ENCODE measurements around the gene FNTB.

The FNTB gene, protein sequence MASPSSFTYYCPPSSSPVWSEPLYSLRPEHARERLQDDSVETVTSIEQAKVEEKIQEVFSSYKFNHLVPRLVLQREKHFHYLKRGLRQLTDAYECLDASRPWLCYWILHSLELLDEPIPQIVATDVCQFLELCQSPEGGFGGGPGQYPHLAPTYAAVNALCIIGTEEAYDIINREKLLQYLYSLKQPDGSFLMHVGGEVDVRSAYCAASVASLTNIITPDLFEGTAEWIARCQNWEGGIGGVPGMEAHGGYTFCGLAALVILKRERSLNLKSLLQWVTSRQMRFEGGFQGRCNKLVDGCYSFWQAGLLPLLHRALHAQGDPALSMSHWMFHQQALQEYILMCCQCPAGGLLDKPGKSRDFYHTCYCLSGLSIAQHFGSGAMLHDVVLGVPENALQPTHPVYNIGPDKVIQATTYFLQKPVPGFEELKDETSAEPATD

DNA sequence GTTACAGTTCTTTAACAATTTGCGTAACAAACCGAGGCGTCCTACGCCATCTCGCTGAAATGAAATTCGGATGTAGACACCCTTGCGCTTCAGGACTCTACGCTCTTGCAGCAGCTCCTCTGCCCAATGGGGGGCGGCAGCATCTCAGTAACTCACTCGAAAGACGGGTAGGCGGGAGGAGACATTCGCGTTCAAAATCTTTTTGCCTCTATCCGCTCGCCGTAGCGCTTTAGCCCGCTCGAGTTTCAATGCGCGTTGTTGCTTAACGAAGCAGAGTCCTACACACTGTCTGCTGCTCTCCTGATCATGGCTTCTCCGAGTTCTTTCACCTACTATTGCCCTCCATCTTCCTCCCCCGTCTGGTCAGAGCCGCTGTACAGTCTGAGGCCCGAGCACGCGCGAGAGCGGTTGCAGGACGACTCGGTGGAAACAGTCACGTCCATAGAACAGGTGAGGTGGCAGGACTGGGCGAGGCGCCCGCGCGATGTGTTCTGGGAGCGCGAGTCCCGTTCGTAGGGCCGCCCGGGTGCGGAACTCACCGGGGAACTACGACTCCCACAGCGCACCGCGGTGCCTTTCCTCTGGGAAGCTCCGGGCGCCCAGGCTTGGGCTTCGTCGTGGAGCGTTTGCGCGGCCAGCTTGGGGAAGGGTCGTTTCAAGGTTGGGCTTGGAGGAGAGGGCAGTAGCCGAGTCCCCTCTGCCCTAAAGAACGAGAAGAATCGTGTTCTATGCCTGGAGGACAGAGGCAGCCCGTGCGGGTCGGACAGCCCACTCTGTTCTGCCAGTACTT lies at the start of gene FNTB:
Gene FNTB (plus strand): TSS at position 248 of the 790 bp plus-strand sequence. CDS start 59 bp downstream, at position 307.
- peak within 1 kb of the TSS; percentile 78 to 92 for H3K4me3 ChIP-seq (replicated peaks in 1 of 2; ENCODE audit: low read depth in 2 of 2, low read length in 2 of 2)
- peak; percentile 98 for DNase-seq (ENCODE audit: low read depth in 2 of 2)
- TF ChIP-seq, protein P1, sequence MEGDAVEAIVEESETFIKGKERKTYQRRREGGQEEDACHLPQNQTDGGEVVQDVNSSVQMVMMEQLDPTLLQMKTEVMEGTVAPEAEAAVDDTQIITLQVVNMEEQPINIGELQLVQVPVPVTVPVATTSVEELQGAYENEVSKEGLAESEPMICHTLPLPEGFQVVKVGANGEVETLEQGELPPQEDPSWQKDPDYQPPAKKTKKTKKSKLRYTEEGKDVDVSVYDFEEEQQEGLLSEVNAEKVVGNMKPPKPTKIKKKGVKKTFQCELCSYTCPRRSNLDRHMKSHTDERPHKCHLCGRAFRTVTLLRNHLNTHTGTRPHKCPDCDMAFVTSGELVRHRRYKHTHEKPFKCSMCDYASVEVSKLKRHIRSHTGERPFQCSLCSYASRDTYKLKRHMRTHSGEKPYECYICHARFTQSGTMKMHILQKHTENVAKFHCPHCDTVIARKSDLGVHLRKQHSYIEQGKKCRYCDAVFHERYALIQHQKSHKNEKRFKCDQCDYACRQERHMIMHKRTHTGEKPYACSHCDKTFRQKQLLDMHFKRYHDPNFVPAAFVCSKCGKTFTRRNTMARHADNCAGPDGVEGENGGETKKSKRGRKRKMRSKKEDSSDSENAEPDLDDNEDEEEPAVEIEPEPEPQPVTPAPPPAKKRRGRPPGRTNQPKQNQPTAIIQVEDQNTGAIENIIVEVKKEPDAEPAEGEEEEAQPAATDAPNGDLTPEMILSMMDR (IDR thresholded peaks at IDR 0.05; ENCODE audit: low read depth, low read length): peak; percentile 67

DNA sequence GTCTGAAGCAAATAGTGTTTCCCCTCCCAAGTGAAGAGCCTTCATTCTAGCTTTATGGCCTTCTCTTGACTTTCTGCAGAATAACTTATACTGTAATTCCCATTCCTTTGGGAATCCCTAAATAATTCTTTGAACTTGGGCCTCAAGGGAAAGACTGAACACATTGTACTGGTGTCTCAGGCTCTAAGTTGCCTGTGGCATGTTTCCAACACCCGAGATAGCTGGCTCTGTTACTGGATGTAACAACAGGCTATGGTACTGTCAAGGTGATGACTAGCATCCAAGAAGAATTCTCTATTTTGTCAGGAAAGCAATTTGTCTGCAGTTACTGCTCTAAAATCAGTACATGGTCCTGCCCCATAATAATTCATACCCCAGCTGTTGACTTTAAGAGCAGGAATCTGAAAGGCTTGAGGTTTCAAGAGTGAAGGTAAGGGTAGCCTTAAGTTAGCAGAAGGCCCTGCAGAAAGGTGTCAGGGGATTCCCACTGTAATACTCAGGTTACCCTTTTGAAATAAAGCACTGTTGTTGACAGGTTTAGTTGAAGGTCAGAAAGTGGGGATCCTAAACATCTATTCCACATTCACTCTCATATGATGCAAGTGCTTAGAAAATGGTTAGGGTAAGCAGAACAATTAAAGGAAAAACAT lies 49.4 kb upstream of the FNTB start:
- TF ChIP-seq, protein P1 (IDR thresholded peaks at IDR 0.05; ENCODE audit: low read depth, low read length): no peak
- peak; percentile 39 to 51 for DNase-seq (ENCODE audit: low read depth in 2 of 2)
- no peak overlapping the region for H3K4me3 ChIP-seq (replicated peaks in 1 of 2; ENCODE audit: low read depth in 2 of 2, low read length in 2 of 2)

DNA sequence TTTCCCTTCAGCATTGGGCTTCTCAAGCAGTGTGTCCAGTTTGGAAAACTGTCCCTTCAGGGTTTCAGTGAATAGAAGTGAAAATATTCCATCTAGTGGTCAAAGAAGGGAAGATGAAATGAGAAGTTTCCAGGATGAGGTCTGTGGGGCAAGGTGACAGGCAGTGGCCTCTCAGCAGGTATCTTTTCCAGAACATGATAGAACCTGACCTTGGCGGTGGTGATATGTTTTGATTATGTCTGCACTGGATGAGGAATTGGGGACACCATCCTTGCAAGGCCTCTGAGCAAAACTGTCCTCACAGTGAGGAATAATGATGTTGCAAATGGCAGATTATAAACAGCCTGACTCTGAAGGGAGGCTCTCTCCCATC lies 48.9 kb upstream of the FNTB start:
- no peak overlapping the region for H3K4me3 ChIP-seq (replicated peaks in 1 of 2; ENCODE audit: low read depth in 2 of 2, low read length in 2 of 2)
- peak; percentile 37 to 39 for DNase-seq (ENCODE audit: low read depth in 2 of 2)
- TF ChIP-seq, protein P1 (IDR thresholded peaks at IDR 0.05; ENCODE audit: low read depth, low read length): peak; percentile 12

DNA sequence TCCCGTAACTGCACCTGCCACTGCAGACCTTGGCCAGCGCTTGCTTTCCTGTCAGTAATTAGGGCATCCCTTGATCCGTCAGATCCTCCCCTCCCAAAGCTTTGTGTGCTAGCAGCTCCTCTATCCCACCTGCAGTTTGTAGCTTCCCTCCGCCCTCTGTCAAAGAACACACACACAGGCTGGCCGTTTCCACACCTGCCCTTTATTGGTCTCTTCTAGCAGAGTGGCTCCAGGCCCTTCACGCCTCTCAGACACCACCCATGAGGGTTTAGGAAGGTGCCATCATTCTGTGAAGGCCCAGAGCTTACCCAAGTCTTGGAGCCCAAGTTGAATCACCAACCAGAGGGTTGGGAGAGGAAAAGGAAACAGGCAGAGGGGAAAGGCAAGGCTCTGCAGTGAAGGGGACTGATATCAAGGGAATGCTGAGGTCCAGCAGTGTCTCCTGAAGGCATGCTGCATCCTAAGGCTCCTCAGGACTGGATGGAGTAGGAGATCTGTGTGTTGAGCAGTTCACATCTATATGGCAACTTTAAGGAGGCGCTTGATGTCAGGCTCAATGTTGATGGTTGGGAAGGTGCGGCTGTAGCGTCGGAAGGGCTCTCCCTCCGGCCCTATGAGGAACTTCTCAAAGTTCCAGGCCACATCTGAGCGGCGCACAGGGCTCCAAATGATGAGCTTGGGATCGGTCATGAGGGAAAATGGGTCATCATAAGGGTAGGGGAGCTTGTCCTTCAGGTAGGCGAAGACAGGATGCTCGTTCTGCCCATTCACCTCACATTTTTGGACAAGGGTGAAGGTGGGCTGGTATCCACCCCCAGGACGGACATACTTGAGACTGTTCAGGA lies 47.5 kb upstream of the FNTB start:
- H3K4me3 ChIP-seq (replicated peaks in 1 of 2; ENCODE audit: low read depth in 2 of 2, low read length in 2 of 2): no peak overlapping the region
- no peak for DNase-seq (ENCODE audit: low read depth in 2 of 2)
- TF ChIP-seq, protein P1 (IDR thresholded peaks at IDR 0.05; ENCODE audit: low read depth, low read length): no peak

DNA sequence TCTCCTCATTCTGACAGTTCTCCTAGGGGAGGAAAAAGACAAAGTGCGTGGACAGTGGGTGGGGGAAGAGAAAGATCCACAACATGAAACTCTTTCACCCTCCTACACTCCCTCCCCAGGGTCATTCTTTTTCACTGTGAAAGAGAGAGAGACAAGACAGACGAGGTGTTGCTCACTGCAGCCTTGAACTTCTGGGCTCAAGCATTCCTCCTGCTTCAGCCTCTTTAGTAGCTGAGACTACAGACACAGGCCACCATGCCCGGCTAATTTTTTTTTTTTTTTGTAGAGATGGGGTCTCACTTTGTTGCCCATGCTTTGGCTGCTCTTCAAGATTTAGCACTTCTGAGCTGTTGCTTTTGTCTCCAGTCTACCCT lies 46.9 kb upstream of the FNTB start:
- H3K4me3 ChIP-seq (replicated peaks in 1 of 2; ENCODE audit: low read depth in 2 of 2, low read length in 2 of 2): no peak overlapping the region
- no peak for DNase-seq (ENCODE audit: low read depth in 2 of 2)
- TF ChIP-seq, protein P1 (IDR thresholded peaks at IDR 0.05; ENCODE audit: low read depth, low read length): no peak

DNA sequence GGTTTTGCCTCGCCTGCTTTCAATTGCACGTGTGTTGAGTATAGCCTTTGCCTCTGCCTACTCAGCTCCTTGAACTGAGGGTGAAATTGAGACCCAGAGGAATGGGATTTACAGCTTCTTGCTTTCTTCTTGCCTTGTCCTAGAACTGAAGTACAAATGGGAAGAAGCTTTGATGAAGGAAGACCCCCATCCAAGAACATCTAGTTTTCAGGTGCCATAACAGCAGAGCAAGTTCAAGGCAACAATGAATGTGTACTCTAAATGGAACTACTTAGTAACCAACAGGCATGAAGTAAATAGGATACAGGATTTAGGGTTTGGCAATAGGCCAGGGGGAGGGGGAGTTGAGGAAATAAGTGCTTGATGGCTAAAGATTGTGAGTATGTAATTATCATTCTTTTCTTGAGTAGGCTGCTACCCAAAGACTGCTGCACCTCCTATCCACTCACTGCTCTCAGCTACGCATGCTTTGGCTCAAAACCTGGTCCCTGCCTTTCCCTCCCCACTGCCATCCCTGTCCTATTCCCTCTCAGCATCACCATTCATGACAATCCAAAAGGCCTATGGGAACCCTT lies 46.3 kb upstream of the FNTB start:
- no peak for DNase-seq (ENCODE audit: low read depth in 2 of 2)
- TF ChIP-seq, protein P1 (IDR thresholded peaks at IDR 0.05; ENCODE audit: low read depth, low read length): no peak
- H3K4me3 ChIP-seq (replicated peaks in 1 of 2; ENCODE audit: low read depth in 2 of 2, low read length in 2 of 2): no peak overlapping the region
